HepG2 (cell line): ENCODE measurements around the gene PPP1R9B. TPM values are rescaled to one million over a fixed set of nuclear protein-coding genes. Genes with fewer than 3 reads are reported as not detected.

Source experiments
- BCL6 ChIP-seq: IDR thresholded peaks from 2 replicates; pipeline ENCODE4 v1.6.1; 2016; ENCODE audit warnings: missing genetic modification reagents, missing compliant biosample characterization
- HNF4G ChIP-seq, 2 experiments: sonication (generic) in 1 of 2; formaldehyde crosslinking in 1 of 2; IDR thresholded peaks; 2 replicates each; pipeline versions ENCODE4 v1.4.0 to v1.6.1; 2011 to 2020; ENCODE audit warnings: borderline replicate concordance in 2 of 2, low read depth in 2 of 2, mild to moderate bottlenecking in 2 of 2, low read length in 1 of 2, missing genetic modification reagents in 1 of 2, moderate library complexity in 1 of 2
- PAWR ChIP-seq: sonication (generic); formaldehyde crosslinking; IDR thresholded peaks from 2 replicates; pipeline ENCODE4 v1.4.0; 2020; ENCODE audit warnings: missing genetic modification reagents, mild to moderate bottlenecking, borderline replicate concordance
- POLR2AphosphoS5 ChIP-seq: IDR thresholded peaks from 2 replicates; pipeline ENCODE4 v1.6.1; 2012; ENCODE audit warnings: low read depth, low read length
- RAD21 ChIP-seq: fragments of 450-650 bp; formaldehyde crosslinking; IDR thresholded peaks from 2 replicates; pipeline ENCODE4 v1.5.0; 2020; ENCODE audit warnings: mild to moderate bottlenecking
- RBAK ChIP-seq: sonication (generic); formaldehyde crosslinking; IDR thresholded peaks from 2 replicates; pipeline ENCODE4 v1.5.1; 2020; ENCODE audit warnings: mild to moderate bottlenecking, missing genetic modification reagents
- RFX5 ChIP-seq: IDR thresholded peaks from 2 replicates; pipeline ENCODE4 v1.6.1; 2011; ENCODE audit warnings: low read depth, low read length, improper control_type of control experiment
- SMARCE1 ChIP-seq: fragments of 450-650 bp; IDR thresholded peaks from 2 replicates; pipeline ENCODE4 v1.6.1; 2017; ENCODE audit warnings: borderline replicate concordance
- XBP1 ChIP-seq: sonication (generic); formaldehyde crosslinking; IDR thresholded peaks from 2 replicates; pipeline ENCODE4 v1.5.0; 2020; ENCODE audit warnings: missing genetic modification reagents
- ZFP41 ChIP-seq: sonication (generic); formaldehyde crosslinking; IDR thresholded peaks from 2 replicates; pipeline ENCODE4 v1.4.0; 2020; ENCODE audit warnings: mild to moderate bottlenecking, missing genetic modification reagents, borderline replicate concordance
- ZNF552 ChIP-seq: sonication (generic); formaldehyde crosslinking; IDR thresholded peaks from 2 replicates; pipeline ENCODE4 v1.9.0; 2022; ENCODE audit warnings: missing genetic modification reagents, mild to moderate bottlenecking, borderline replicate concordance
- ZNF629 ChIP-seq: sonication (generic); formaldehyde crosslinking; conservative IDR thresholded peaks from 2 replicates; pipeline ENCODE4 v1.5.0; 2020; ENCODE audit warnings: missing genetic modification reagents
- ZNF674 ChIP-seq: sonication (generic); formaldehyde crosslinking; IDR thresholded peaks from 2 replicates; pipeline ENCODE4 v1.5.0; 2020; ENCODE audit warnings: low read depth, mild to moderate bottlenecking, missing genetic modification reagents
- polyA plus RNA-seq, 8 experiments: library from polyadenylated mRNA; depleted of rRNA in 3 of 8; stranded (reverse) in 7 of 8; unstranded in 1 of 8; fragments of >200 nt; fragmentation: Illumina TruSeq in 4 of 8; extraction: Trizol in 4 of 8; gene quantifications; 2 replicates each; pipeline versions ENCODE4 v1.2.1 to v1.2.3, GENCODE V29; 2011 to 2016; ENCODE audit warnings: low read depth in 4 of 8, missing spikeins in 1 of 8, mixed read lengths in 1 of 8; ENCODE audit not compliant: insufficient read depth in 1 of 8
- total RNA-seq, 5 experiments: library from RNA; depleted of rRNA; stranded (reverse); fragments of >200 nt; fragmentation: Illumina TruSeq; extraction: Trizol; gene quantifications; 2 replicates each; pipeline ENCODE4 v1.2.3, GENCODE V29; 2016; ENCODE audit warnings: low read depth in 1 of 5
- TF ChIP-seq, protein P1 (sequence below): sonication (generic); formaldehyde crosslinking; IDR thresholded peaks from 2 replicates; pipeline ENCODE4; 2020; ENCODE audit warnings: missing genetic modification reagents, mild to moderate bottlenecking, borderline replicate concordance
- TF ChIP-seq, protein P2 (sequence below): sonication (generic); formaldehyde crosslinking; IDR thresholded peaks from 2 replicates; pipeline ENCODE4 v1.5.0; 2020; ENCODE audit warnings: missing genetic modification reagents, mild to moderate bottlenecking, borderline replicate concordance
- TF ChIP-seq, protein P3 (sequence below): sonication (generic); formaldehyde crosslinking; conservative IDR thresholded peaks from 2 replicates; pipeline ENCODE4 v1.8.1; 2023; ENCODE audit warnings: missing genetic modification reagents
- TF ChIP-seq, protein P4 (sequence below): IDR thresholded peaks from 2 replicates; pipeline ENCODE4 v1.6.1; 2016; ENCODE audit warnings: low read depth, missing genetic modification reagents, missing compliant biosample characterization

The PPP1R9B gene
- total and polyA plus RNA-seq, 2 of the 13 experiments (the other 11 are each of a cell fraction or from before 2014, with no cell fraction given): 9.4 to 15.8 TPM

DNA sequence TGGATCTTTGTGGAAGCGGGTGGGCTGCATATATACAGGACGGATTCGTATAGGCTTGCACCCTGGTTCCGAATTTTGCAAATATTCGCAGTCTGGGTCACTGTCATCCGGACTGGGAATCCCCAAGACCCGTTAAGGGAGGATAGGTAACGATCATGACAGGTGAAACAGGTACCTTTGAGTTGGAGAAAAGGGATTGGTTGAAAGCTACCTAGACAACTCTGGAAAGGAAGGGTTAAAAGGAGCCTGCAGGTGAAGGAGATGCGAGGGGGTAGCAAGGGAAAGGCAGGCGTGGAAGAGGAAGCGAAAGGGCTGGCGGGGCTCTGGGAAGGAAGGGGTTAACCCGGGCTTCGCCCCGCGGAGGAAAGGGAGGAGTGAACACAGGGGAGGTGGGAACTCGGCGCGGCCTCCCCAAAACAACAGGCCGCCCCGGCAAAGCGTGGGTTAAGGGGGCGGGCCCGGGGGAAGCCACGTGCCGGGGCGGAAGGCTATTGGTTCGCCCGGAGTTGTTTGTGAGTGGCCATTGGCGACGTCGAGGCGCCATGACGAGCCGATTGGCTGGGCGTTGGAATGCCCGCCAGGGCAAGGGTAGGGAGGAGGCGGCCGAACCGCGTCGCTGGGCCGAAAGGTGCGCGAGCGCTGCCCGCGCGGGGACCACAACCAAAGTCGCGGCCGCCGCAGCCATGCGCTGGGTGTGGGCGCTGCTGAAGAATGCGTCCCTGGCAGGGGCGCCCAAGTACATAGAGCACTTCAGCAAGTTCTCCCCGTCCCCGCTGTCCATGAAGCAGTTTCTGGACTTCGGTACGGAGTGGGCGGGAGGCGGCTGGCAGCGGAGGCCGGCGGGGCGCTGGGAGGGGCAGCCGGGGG is 55.5 kb downstream of the PPP1R9B start, which contains the start of gene PDK2 (continued):
- TF ChIP-seq, protein P1, sequence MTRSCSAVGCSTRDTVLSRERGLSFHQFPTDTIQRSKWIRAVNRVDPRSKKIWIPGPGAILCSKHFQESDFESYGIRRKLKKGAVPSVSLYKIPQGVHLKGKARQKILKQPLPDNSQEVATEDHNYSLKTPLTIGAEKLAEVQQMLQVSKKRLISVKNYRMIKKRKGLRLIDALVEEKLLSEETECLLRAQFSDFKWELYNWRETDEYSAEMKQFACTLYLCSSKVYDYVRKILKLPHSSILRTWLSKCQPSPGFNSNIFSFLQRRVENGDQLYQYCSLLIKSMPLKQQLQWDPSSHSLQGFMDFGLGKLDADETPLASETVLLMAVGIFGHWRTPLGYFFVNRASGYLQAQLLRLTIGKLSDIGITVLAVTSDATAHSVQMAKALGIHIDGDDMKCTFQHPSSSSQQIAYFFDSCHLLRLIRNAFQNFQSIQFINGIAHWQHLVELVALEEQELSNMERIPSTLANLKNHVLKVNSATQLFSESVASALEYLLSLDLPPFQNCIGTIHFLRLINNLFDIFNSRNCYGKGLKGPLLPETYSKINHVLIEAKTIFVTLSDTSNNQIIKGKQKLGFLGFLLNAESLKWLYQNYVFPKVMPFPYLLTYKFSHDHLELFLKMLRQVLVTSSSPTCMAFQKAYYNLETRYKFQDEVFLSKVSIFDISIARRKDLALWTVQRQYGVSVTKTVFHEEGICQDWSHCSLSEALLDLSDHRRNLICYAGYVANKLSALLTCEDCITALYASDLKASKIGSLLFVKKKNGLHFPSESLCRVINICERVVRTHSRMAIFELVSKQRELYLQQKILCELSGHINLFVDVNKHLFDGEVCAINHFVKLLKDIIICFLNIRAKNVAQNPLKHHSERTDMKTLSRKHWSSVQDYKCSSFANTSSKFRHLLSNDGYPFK (CRISPR knock-in tag): peak; percentile 69; the same call in 1 of the 2 replicates
- TF ChIP-seq POLR2AphosphoS5 (peak; percentile 56), BCL6 (peak; percentile 67), RBAK (CRISPR knock-in tag) (no peak), SMARCE1 (no peak), ZNF552 (CRISPR knock-in tag) (no peak), XBP1 (CRISPR knock-in tag) (no peak; the same call in 1 of the 2 replicates), ZNF674 (CRISPR knock-in tag) (no peak), ZNF629 (CRISPR knock-in tag) (peak; percentile 11; the same call in 1 of the 2 replicates), RFX5 (peak; percentile 69), HNF4G (IDR thresholded peaks at IDR 0.05; ENCODE audit: borderline replicate concordance, low read depth, low read length) (no peak; the same call in 1 of the 2 replicates), HNF4G (CRISPR knock-in tag; IDR thresholded peaks at IDR 0.05; ENCODE audit: borderline replicate concordance, low read depth) (0 out of 2 replicates have a peak, but pooled peaks have one; percentile 34), RAD21 (no peak; the same call in 1 of the 2 replicates), PAWR (CRISPR knock-in tag) (0 out of 2 replicates have a peak, but pooled peaks have one; percentile 57), ZFP41 (CRISPR knock-in tag) (0 out of 2 replicates have a peak, but pooled peaks have one; percentile 55)
- TF ChIP-seq, protein P2, sequence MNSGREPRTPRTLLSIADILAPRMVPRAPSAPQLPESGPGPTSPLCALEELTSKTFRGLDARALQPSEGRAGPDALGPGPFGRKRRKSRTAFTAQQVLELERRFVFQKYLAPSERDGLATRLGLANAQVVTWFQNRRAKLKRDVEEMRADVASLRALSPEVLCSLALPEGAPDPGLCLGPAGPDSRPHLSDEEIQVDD (CRISPR knock-in tag): peak; percentile 79; the same call in 1 of the 2 replicates
- TF ChIP-seq, protein P3, sequence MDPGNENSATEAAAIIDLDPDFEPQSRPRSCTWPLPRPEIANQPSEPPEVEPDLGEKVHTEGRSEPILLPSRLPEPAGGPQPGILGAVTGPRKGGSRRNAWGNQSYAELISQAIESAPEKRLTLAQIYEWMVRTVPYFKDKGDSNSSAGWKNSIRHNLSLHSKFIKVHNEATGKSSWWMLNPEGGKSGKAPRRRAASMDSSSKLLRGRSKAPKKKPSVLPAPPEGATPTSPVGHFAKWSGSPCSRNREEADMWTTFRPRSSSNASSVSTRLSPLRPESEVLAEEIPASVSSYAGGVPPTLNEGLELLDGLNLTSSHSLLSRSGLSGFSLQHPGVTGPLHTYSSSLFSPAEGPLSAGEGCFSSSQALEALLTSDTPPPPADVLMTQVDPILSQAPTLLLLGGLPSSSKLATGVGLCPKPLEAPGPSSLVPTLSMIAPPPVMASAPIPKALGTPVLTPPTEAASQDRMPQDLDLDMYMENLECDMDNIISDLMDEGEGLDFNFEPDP (CRISPR knock-in tag): 0 out of 2 replicates have a peak, but pooled peaks have one; percentile 82
- TF ChIP-seq, protein P4, sequence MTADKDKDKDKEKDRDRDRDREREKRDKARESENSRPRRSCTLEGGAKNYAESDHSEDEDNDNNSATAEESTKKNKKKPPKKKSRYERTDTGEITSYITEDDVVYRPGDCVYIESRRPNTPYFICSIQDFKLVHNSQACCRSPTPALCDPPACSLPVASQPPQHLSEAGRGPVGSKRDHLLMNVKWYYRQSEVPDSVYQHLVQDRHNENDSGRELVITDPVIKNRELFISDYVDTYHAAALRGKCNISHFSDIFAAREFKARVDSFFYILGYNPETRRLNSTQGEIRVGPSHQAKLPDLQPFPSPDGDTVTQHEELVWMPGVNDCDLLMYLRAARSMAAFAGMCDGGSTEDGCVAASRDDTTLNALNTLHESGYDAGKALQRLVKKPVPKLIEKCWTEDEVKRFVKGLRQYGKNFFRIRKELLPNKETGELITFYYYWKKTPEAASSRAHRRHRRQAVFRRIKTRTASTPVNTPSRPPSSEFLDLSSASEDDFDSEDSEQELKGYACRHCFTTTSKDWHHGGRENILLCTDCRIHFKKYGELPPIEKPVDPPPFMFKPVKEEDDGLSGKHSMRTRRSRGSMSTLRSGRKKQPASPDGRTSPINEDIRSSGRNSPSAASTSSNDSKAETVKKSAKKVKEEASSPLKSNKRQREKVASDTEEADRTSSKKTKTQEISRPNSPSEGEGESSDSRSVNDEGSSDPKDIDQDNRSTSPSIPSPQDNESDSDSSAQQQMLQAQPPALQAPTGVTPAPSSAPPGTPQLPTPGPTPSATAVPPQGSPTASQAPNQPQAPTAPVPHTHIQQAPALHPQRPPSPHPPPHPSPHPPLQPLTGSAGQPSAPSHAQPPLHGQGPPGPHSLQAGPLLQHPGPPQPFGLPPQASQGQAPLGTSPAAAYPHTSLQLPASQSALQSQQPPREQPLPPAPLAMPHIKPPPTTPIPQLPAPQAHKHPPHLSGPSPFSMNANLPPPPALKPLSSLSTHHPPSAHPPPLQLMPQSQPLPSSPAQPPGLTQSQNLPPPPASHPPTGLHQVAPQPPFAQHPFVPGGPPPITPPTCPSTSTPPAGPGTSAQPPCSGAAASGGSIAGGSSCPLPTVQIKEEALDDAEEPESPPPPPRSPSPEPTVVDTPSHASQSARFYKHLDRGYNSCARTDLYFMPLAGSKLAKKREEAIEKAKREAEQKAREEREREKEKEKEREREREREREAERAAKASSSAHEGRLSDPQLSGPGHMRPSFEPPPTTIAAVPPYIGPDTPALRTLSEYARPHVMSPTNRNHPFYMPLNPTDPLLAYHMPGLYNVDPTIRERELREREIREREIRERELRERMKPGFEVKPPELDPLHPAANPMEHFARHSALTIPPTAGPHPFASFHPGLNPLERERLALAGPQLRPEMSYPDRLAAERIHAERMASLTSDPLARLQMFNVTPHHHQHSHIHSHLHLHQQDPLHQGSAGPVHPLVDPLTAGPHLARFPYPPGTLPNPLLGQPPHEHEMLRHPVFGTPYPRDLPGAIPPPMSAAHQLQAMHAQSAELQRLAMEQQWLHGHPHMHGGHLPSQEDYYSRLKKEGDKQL (CRISPR knock-in tag): peak; percentile 52; the same call in 1 of the 2 replicates
